Measurements from ENCODE around the gene RNU1-4.
"Not testable (repeated sequence)": the region's sequence is repeated elsewhere in the genome, so short reads cannot be mapped to it uniquely, and the experiment has no call there.

The RNU1-4 gene

GRCh38 chr1:16770139-16770759 is 29.9 kb downstream of the RNU1-4 start:
- ATAC-seq; DNase-seq (ENCODE audit: low spot score in 2 of 2); H3K9me3 Mint-ChIP-seq; H3K4me3 Mint-ChIP-seq; H3K27ac Mint-ChIP-seq; H3K36me3 Mint-ChIP-seq; H3K4me1 Mint-ChIP-seq: not testable (repeated sequence)

GRCh38 chr1:16770896-16771446 is 30.7 kb downstream of the RNU1-4 start:
- DNase-seq (ENCODE audit: low spot score in 2 of 2); H3K9me3 Mint-ChIP-seq; ATAC-seq; H3K27ac Mint-ChIP-seq; H3K36me3 Mint-ChIP-seq; H3K4me1 Mint-ChIP-seq; H3K4me3 Mint-ChIP-seq: not testable (repeated sequence)

GRCh38 chr1:16772275-16773204 is 32.2 kb downstream of the RNU1-4 start:
- H3K36me3 Mint-ChIP-seq; H3K4me3 Mint-ChIP-seq; H3K27ac Mint-ChIP-seq; H3K9me3 Mint-ChIP-seq; DNase-seq (ENCODE audit: low spot score in 2 of 2); ATAC-seq; H3K4me1 Mint-ChIP-seq: not testable (repeated sequence)

- not testable (repeated sequence) for H3K4me3 Mint-ChIP-seq; H3K4me1 Mint-ChIP-seq; H3K36me3 Mint-ChIP-seq; H3K27ac Mint-ChIP-seq; H3K9me3 Mint-ChIP-seq; ATAC-seq; DNase-seq (ENCODE audit: low spot score in 2 of 2)
Measured at GRCh38 chr1:16773205-16773596, 32.9 kb downstream of the RNU1-4 start.

GRCh38 chr1:16773723-16774122 is 33.4 kb downstream of the RNU1-4 start:
- not testable (repeated sequence) for DNase-seq (ENCODE audit: low spot score in 2 of 2); H3K27ac Mint-ChIP-seq; H3K9me3 Mint-ChIP-seq; H3K4me3 Mint-ChIP-seq; ATAC-seq; H3K4me1 Mint-ChIP-seq; H3K36me3 Mint-ChIP-seq

GRCh38 chr1:16774773-16775172 is 34.5 kb downstream of the RNU1-4 start:
- H3K9me3 Mint-ChIP-seq; ATAC-seq; DNase-seq (ENCODE audit: low spot score in 2 of 2); H3K4me1 Mint-ChIP-seq; H3K4me3 Mint-ChIP-seq; H3K27ac Mint-ChIP-seq; H3K36me3 Mint-ChIP-seq: not testable (repeated sequence)

- H3K27ac Mint-ChIP-seq; H3K36me3 Mint-ChIP-seq; H3K4me3 Mint-ChIP-seq; ATAC-seq; H3K9me3 Mint-ChIP-seq; H3K4me1 Mint-ChIP-seq; DNase-seq (ENCODE audit: low spot score in 2 of 2): not testable (repeated sequence)
Measured at GRCh38 chr1:16775290-16775689, 35.0 kb downstream of the RNU1-4 start.

- not testable (repeated sequence) for H3K36me3 Mint-ChIP-seq; H3K27ac Mint-ChIP-seq; ATAC-seq; H3K4me3 Mint-ChIP-seq; H3K4me1 Mint-ChIP-seq; H3K9me3 Mint-ChIP-seq; DNase-seq (ENCODE audit: low spot score in 2 of 2)
Measured at GRCh38 chr1:16776248-16776647, 35.9 kb downstream of the RNU1-4 start.

GRCh38 chr1:16776835-16777234 is 36.5 kb downstream of the RNU1-4 start:
- not testable (repeated sequence) for ATAC-seq; H3K4me1 Mint-ChIP-seq; H3K9me3 Mint-ChIP-seq; DNase-seq (ENCODE audit: low spot score in 2 of 2); H3K27ac Mint-ChIP-seq; H3K36me3 Mint-ChIP-seq; H3K4me3 Mint-ChIP-seq

- not testable (repeated sequence) for H3K27ac Mint-ChIP-seq; ATAC-seq; H3K4me1 Mint-ChIP-seq; H3K36me3 Mint-ChIP-seq; DNase-seq (ENCODE audit: low spot score in 2 of 2); H3K4me3 Mint-ChIP-seq; H3K9me3 Mint-ChIP-seq
Measured at GRCh38 chr1:16777821-16778220, 37.5 kb downstream of the RNU1-4 start.

GRCh38 chr1:16779525-16779924 is 39.2 kb downstream of the RNU1-4 start:
- not testable (repeated sequence) for H3K4me3 Mint-ChIP-seq; H3K4me1 Mint-ChIP-seq; H3K27ac Mint-ChIP-seq; H3K36me3 Mint-ChIP-seq; ATAC-seq; DNase-seq (ENCODE audit: low spot score in 2 of 2); H3K9me3 Mint-ChIP-seq

GRCh38 chr1:16781033-16781432 is 40.7 kb downstream of the RNU1-4 start:
- H3K4me3 Mint-ChIP-seq, result not testable (repeated sequence)

GRCh38 chr1:16781625-16782024 is 41.3 kb downstream of the RNU1-4 start:
- H3K9me3 Mint-ChIP-seq; H3K4me3 Mint-ChIP-seq; H3K27ac Mint-ChIP-seq; H3K4me1 Mint-ChIP-seq; DNase-seq (ENCODE audit: low spot score in 2 of 2); H3K36me3 Mint-ChIP-seq: not testable (repeated sequence)
- ATAC-seq, result peak; percentile 9

More at GRCh38 chr1:16781033-16781432, 40.7 kb downstream of the RNU1-4 start:
- not testable (repeated sequence) for H3K9me3 Mint-ChIP-seq; H3K27ac Mint-ChIP-seq; ATAC-seq; H3K4me1 Mint-ChIP-seq; H3K36me3 Mint-ChIP-seq; DNase-seq (ENCODE audit: low spot score in 2 of 2)

GRCh38 chr1:16784955-16785354 is 44.6 kb downstream of the RNU1-4 start:
- H3K4me1 Mint-ChIP-seq; DNase-seq (ENCODE audit: low spot score in 2 of 2); H3K36me3 Mint-ChIP-seq; H3K9me3 Mint-ChIP-seq; H3K4me3 Mint-ChIP-seq; H3K27ac Mint-ChIP-seq: not testable (repeated sequence)
- ATAC-seq, result peak; percentile 24

- not testable (repeated sequence) for H3K27ac Mint-ChIP-seq; H3K4me1 Mint-ChIP-seq; DNase-seq (ENCODE audit: low spot score in 2 of 2); H3K4me3 Mint-ChIP-seq; ATAC-seq; H3K9me3 Mint-ChIP-seq; H3K36me3 Mint-ChIP-seq
Measured at GRCh38 chr1:16786362-16786761, 46.0 kb downstream of the RNU1-4 start.

GRCh38 chr1:16787175-16787574 is 46.9 kb downstream of the RNU1-4 start:
- H3K9me3 Mint-ChIP-seq; H3K4me3 Mint-ChIP-seq; ATAC-seq; H3K36me3 Mint-ChIP-seq; H3K4me1 Mint-ChIP-seq; H3K27ac Mint-ChIP-seq; DNase-seq (ENCODE audit: low spot score in 2 of 2): not testable (repeated sequence)

Measured in stimulated activated effector memory CD8-positive, alpha-beta T cell treated with anti-CD3 and anti-CD28 coated beads, Interleukin-12 subunit alpha, Interleukin-12 subunit beta, amount 100 ng/mL, for 72 hours (primary cell).